Cardiac muscle cell (in vitro differentiated cells and primary cell): ENCODE data around the gene HTR4. TPM values are rescaled to one million over a fixed set of nuclear protein-coding genes. Genes with fewer than 3 reads are reported as not detected.

Source experiments
- DNase-seq, 2 donors: peaks; one replicate each; pipeline versions ENCODE4 v3.0.0 to v3.0.0-alpha.2; 2010 to 2017; ENCODE audit warnings: low read depth in 1 of 2, low spot score in 1 of 2
- H3K27ac ChIP-seq: fragments of 200-600 bp; sonication (generic); 2 replicates; pipeline ENCODE4 v1.5.1; 2016
- H3K27me3 ChIP-seq: fragments of 200-600 bp; sonication (generic); 2 replicates; pipeline ENCODE4 v1.6.0; 2016; ENCODE audit warnings: control low read depth
- H3K36me3 ChIP-seq: fragments of 200-600 bp; sonication (generic); 2 replicates; pipeline ENCODE4 v1.5.1; 2016; ENCODE audit warnings: control low read depth
- H3K4me1 ChIP-seq: fragments of 200-600 bp; sonication (generic); 2 replicates; pipeline ENCODE4 v1.8.1; 2017; ENCODE audit warnings: low read depth, mild to moderate bottlenecking, mixed run types
- H3K4me3 ChIP-seq: fragments of 200-600 bp; sonication (generic); 2 replicates; pipeline ENCODE4 v1.5.1; 2016; ENCODE audit warnings: mild to moderate bottlenecking
- H3K9me3 ChIP-seq: fragments of 200-600 bp; sonication (generic); 2 replicates; pipeline ENCODE4 v1.5.1; 2017; ENCODE audit warnings: low read depth, mild to moderate bottlenecking, control low read depth
- CTCF ChIP-seq: IDR thresholded peaks from 2 replicates; pipeline ENCODE4 v1.5.1; 2012; ENCODE audit warnings: low read depth, mild to moderate bottlenecking, low read length
- polyA plus RNA-seq: library from polyadenylated mRNA; unstranded; fragments of >200 nt; fragmentation: Nextera tagmentation; extraction: Ambion mirVana; gene quantifications from 2 replicates; pipeline ENCODE4 v1.2.1, GENCODE V29; 2016
- total RNA-seq: library from RNA; depleted of rRNA; stranded (reverse); fragments of >200 nt; gene quantifications from 2 replicates; pipeline ENCODE4 v1.2.3, GENCODE V29; 2016

HTR4 gene
- total and polyA plus RNA-seq, 2 experiments from 2014 or later = 0.82 to 2.3 TPM

- Histone ChIP-seq H3K4me1 (no peaks in the 10 kb centered on the region), H3K27ac (no peak overlapping the region), H3K9me3 (no peaks in the 10 kb centered on the region), H3K27me3 (no peaks in the 10 kb centered on the region), H3K4me3 (no peak overlapping the region), H3K36me3 (peaks cover 34% of the 10 kb centered on the region)
- TF ChIP-seq CTCF = no peak
- DNase-seq = no peak
Measured at GRCh38 chr5:148433826-148434225, 220.5 kb downstream of the HTR4 start.

Other genes with a start within 250 kb of the HTR4 start
- 7.5 and 10.9 TPM in 2 replicates for gene ADRB2, start 172.1 kb upstream of the HTR4 start, total RNA-seq
- 7.3 and 12.9 TPM in 2 replicates for gene ADRB2, start 172.1 kb upstream of the HTR4 start, polyA plus RNA-seq